HT1080 (cell line): Measurements from ENCODE around the gene FSTL3. TPM values are rescaled to one million over a fixed set of nuclear protein-coding genes. Genes with fewer than 3 reads are reported as not detected.
"Not testable (repeated sequence)": the region's sequence is repeated elsewhere in the genome, so short reads cannot be mapped to it uniquely, and the experiment has no call there.

Source experiments
- DNase-seq: peaks from one replicate; pipeline ENCODE4 v3.0.0-alpha.2; 2015; ENCODE audit warnings: low read depth
- total RNA-seq: library from RNA; depleted of rRNA; stranded (reverse); fragments of >200 nt; shearing (Covaris generic); gene quantifications from 2 replicates; pipeline ENCODE4 v1.2.3, GENCODE V29; 2014

FSTL3 gene
- total RNA-seq, 1 experiment from 2014 or later = 19.7 TPM

- DNase-seq = no peak
Observed at GRCh38 chr19:681029-682019, 5.1 kb downstream of the FSTL3 start.

- no peak for DNase-seq
Observed at GRCh38 chr19:682678-683320, 6.6 kb downstream of the FSTL3 start.

DNA sequence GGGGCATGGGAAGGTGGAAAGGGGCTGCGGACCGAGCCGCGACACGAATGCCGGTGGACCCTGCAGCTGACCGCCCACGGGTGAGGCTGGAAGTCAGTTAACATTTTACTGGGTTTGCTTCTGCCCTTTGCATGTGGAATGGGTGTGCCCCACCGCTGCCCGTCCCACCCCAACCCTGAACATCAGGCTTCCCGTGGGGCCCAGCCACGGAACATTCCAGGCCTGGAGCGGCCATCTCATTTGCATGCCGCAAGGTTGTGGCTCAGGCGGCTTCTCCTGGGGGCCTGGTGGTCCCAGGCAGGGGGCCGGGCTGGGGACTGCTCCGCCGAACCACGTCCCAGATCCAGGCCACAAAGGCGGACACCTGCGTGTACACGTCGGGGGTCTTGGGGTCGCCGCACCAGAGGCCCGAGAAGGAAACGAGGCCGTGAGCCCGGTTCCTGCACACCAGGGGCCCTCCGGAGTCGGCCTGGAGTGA lies 9.3 kb downstream of the FSTL3 start:
- no peak for DNase-seq

- no peak for DNase-seq
Observed at GRCh38 chr19:686589-687297, 10.6 kb downstream of the FSTL3 start.

DNA sequence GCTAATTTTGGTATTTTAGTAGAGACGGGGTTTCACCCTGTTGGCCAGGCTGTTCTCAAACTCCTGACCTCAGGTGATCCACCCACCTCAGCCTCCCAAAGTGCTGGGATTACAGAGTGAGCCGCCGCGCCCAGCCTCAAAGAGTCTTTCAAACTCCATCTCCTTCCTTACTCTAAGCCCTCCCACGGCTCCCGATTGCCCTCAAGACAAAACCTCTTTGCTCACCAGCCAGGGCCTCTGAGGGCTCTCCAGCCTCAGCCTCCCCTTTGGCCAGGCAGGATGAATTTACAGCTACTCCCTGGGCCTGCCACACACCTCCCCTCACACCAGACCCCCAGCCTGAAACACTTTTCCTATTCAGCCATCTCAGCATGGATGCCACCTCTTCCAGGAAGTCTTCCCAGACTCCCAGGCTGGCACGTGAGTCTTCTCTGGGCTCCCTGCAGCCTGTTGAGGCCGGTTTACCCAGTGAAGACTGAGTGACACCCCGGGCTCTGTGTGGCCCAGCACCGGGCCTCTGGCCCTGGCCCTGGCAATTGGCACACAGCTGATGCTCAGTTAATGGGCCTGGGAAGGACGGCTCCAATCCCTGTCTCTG lies 11.5 kb downstream of the FSTL3 start:
- DNase-seq = no peak

DNA sequence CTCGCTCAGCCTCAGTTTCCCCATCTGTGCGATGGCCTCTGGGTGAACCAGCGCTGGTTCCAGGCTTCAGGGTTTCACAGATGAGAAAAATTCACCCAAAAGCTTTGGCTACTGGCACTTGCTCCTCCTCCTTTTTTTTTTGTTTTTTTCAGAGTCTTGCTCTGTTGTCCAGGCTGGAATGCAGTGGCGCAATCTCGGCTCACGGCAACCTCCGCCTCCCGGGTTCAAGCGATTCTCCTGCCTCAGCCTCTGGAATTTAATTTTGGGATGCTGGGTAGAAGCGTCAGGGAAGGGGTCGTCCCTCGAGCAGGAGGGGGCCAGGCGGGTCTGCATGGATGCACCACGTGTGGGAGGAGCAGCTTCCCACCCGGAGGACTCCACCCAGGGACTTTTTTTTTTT lies 12.0 kb downstream of the FSTL3 start:
- DNase-seq = no peak

- no peak for DNase-seq
Observed at GRCh38 chr19:688992-689391, 12.8 kb downstream of the FSTL3 start.

GRCh38 chr19:690203-690602 lies 14.0 kb downstream of the FSTL3 start:
- no peak for DNase-seq

DNA sequence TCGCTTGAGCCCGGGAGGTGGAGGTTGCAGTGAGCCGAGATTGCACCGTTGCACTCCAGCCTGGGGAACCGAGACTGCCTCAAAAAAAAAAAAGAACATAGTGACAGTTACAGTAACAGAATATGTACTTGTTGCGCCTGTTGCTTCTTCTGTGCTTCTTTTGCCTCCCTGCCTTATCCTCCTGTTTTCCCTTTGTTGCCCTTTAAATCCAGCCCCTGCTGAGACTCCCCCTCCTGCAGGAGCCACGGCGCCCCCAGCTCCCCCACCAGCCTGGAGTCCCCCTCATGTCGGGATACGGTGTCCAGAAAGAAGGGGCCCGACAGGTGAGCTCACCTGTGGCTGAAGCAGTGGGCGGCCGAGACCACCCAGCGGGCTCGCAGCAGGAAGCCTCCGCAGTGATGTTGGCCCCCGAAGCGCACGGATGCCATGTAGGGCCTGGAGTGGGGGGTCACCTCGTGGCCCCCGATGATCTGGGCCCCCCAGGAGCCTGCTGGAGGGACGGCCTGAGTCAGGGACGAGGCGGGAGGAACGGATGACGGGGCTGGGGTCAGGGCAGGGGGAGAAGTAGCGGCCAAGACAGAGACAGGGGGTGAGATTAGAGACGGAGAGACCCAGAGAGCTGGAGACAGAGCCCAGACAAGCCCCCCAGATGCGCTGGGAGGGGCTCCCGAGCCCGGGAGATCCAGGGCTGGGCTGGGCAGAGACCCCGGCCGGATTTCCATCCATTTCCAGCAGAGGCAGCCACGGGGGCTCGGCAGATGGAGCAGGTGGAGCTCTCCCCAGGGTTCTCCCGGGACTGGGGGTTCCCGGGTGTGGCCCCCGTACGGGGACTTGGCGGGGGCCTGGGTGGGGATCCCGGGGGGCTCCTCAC lies 18.5 kb downstream of the FSTL3 start:
- no peak for DNase-seq

DNA sequence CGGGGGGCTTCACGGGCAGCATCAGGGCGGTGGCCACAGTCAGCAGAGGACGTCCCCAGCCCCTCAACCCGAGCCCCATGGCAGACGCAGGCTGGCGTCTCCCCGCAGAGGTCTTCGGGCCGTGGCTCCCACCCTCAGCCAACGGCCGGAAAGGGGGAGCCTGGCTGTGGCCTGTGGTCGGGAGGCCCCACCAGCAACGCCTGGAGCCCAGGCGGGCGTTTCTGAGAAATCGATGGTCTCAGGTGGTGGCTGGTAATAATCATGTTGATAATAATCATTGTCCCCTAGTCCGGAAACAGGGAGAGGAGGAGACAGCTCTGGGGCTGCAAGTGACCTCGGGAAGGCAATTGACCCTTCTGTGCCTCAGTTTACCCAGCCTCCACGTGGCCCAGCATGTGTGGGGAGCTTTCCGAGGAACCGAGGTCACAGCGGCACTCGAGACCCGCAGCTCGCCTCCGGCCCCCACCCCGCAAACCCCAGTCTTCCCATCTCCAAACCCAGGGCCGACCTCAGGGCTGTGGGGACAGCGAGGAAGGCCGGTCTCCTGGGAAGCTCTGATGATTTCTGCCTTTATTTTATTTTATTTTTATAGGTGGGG lies 19.3 kb downstream of the FSTL3 start, which contains the start of gene PRSS57:
TSS of gene PRSS57 (minus strand) at position 101 of the 598 bp plus-strand sequence. CDS start at position 79, 22 bp downstream.
- DNase-seq = no peak

DNA sequence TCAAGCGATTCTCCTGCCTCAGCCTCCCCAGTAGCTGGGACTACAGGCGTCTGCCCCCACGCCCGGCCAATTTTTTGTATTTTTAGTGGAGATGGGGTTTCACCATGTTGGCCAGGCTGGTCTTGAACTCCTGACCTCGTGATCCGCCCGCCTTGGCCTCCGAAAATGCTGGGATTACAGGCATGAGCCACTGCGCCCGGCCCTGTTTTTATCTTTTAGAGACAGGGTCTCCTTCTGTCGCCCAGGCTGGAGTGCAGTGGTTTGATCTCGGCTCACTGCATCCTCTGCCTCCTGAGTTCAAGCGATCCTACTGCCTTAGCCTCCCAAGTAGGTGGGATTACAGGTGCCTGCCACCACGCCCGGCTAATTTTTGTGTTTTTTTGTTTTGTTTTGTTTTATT lies 22.3 kb downstream of the FSTL3 start:
- DNase-seq = not testable (repeated sequence)

DNA sequence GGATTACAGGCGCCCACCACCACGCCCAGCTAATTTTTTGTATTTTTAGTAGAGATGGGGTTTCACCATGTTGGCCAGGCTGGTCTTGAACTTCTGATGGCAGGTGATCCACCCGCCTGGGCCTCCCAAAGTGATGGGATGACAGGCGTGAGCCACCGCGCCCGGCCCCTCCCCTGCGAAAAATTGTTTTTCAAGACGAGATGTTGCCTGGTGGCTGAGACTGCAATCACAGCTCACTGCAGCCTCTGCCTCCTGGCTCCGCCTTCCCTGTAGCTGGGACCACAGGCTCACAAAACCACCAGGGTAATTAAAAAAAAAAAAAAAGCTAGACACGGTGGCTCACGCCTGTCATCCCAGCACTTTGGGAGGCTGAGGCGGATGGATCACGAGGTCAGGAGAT lies 23.7 kb downstream of the FSTL3 start:
- DNase-seq = not testable (repeated sequence)

- DNase-seq = not testable (repeated sequence)
Observed at GRCh38 chr19:702847-703246, 26.7 kb downstream of the FSTL3 start.

DNA sequence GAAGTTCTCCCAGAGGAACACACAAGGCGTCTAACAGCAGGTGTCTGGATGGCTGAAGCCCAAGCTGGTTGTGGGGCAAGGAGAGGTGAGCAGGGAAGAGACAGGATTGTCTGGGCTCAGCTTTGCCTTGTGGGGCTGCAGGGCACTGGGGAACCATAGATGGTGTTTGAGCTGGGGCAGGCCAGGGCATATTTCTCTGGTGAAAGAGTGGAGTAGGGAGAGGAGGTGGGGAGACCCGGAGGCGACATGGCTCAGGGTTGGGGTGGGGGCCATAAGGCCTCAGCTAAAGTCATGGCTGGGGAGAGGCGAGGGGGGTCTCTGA lies 27.1 kb downstream of the FSTL3 start:
- DNase-seq = no peak

GRCh38 chr19:703651-704446 lies 27.7 kb downstream of the FSTL3 start:
- DNase-seq = no peak

- DNase-seq = no peak
Observed at GRCh38 chr19:704447-704741, 28.2 kb downstream of the FSTL3 start.

- no peak for DNase-seq
Observed at GRCh38 chr19:708154-709143, 32.3 kb downstream of the FSTL3 start, which contains the start of gene PALM. Gene PALM, plus strand, starts transcription at chr19:708935. Its CDS starts 212 bp downstream, at chr19:709147.
